Retina (tissue), 1 donor: ENCODE data around the gene STAT1.
"Not testable (repeated sequence)": the region's sequence is repeated elsewhere in the genome, so short reads cannot be mapped to it uniquely, and the experiment has no call there.

Source experiments
- DNase-seq: peaks from one replicate; pipeline ENCODE4 v3.0.0-alpha.2; 2016

STAT1 gene

GRCh38 chr2:191006297-191006696 lies 7.7 kb downstream of the STAT1 start:
- no peak for DNase-seq

GRCh38 chr2:191003405-191004309 lies 10.3 kb downstream of the STAT1 start:
- DNase-seq: no peak

GRCh38 chr2:191001624-191002023 lies 12.3 kb downstream of the STAT1 start:
- DNase-seq: no peak

GRCh38 chr2:191001032-191001431 lies 12.9 kb downstream of the STAT1 start:
- DNase-seq: no peak

DNA sequence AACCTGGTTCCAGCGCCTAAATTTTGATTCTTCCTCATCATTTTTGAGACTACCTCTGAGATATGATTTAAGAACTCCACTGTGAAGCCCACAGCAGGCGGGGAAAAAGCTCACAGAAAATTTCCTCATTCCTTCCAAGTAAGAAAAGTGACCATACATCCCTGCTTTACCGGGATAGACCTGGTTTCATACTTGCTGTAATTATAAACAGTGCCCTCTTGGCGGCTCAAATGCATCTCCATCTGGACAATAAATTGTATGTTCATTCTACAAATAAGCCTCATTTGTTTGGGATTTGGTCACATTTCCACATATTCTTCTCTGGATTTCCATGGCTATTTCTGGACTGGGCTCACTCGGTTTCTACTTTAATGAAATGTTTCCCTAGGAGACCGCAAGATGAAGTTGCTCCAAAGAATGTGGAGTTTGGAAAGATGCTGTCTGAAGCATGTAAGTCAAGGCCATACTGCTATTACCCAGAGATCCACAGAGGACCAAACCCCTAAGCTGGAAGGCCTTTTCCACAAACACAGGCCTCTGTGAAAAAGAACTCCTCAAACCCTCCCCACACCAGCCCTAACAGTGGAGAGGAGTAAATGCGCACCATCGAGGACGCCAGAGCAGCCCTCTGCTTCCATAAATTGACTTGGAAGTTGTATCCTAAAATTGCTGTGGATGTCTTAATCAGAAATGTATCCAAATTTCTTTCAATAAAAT lies 13.9 kb downstream of the STAT1 start:
- DNase-seq: no peak

GRCh38 chr2:190999058-190999457 lies 14.9 kb downstream of the STAT1 start:
- DNase-seq: no peak

GRCh38 chr2:190997526-190998113 lies 16.4 kb downstream of the STAT1 start:
- no peak for DNase-seq

- DNase-seq: no peak
These were observed 17.0 kb downstream of the STAT1 start for GRCh38 chr2:190996947-190997346.

DNA sequence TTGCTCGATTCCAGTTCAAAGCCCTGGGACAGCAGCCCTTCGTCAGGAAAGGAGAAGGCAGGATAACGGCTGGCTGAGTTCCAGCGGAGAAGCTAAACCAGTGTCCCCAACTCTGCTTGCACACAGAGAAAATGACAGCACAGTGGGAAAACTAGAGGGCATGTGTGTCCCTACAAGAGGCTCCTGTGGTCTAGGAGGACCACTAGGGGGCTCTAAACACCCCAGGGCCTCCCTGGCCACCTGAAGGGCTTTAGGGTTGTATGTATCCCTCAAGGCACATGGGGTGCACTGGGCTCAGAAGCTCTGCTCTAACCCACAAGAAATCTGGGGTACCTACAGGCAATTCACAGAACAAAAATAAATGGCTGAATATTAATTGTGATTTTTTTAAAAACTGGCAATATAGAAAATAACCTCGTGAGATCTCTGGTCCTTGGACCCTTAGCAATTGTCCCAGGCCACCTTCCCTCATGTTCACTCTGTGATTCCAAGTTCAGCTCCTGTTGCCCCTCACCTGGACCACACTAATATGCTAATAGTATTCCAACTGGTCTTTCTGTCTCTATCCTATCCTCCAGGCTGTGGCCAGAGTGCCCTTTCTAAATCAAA lies 17.5 kb downstream of the STAT1 start:
- no peak for DNase-seq

- DNase-seq: not testable (repeated sequence)
These were observed 18.7 kb downstream of the STAT1 start for GRCh38 chr2:190995315-190995714.

GRCh38 chr2:190994148-190994547 lies 19.8 kb downstream of the STAT1 start:
- no peak for DNase-seq

- DNase-seq: no peak
These were observed 20.7 kb downstream of the STAT1 start for GRCh38 chr2:190993292-190993643.

DNA sequence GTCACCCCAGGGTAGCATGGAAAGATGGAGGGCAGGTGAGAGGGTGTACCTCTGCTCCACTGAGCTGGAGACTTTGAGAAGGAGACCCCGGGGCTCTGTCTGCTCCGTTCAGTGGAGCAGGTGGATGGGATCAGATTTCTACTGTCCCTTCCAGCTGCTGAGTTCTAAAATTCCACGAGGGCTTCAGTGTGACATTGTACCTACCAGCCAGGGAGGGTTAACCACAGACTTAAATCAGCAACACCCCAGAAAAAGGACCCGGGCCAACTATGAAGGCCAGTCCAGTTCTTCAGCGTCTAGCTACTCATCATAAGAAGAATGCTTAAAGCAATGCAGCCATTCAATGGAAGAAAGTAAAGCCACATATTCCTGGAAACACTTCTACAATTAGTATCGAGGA lies 23.8 kb downstream of the STAT1 start:
- no peak for DNase-seq

GRCh38 chr2:190988910-190989309 lies 25.1 kb downstream of the STAT1 start:
- DNase-seq: no peak

DNA sequence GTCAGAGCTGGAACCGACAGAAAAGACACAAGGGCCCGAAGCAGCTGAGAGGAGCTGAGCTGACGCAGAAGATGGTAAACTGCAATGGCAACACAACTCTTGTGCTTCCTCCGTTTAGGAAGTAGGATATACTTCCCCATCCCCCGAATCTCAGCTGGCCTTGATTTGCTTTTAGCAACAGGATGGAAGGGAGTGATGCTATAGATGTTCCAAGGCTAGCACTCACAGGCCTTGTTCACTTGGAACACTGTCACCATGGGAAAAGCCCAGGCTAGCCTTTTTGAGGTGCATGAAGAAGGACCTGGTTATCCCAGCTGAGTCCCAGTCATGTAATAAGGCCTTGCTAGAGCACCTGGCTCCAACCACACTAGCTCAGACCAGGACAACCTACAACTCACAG lies 26.0 kb downstream of the STAT1 start:
- DNase-seq: no peak

DNA sequence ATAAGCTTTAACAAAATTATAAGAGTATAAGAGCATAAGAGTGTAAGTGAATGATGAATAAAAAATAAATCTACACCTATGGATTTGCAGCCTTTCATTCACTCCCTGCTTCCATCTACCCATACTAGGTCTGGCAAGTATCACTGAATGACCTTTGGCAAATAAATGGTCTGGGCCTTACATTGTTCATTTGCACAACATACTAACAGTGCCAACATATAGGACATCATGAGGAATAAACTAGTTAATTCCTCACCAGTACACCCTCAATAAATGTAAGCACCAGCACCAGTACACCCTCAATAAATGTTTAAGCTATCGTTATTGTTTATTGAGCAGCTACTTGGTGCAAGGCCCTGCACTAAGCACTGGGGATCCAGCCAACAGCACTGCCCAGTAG lies 26.9 kb downstream of the STAT1 start:
- DNase-seq: no peak

DNA sequence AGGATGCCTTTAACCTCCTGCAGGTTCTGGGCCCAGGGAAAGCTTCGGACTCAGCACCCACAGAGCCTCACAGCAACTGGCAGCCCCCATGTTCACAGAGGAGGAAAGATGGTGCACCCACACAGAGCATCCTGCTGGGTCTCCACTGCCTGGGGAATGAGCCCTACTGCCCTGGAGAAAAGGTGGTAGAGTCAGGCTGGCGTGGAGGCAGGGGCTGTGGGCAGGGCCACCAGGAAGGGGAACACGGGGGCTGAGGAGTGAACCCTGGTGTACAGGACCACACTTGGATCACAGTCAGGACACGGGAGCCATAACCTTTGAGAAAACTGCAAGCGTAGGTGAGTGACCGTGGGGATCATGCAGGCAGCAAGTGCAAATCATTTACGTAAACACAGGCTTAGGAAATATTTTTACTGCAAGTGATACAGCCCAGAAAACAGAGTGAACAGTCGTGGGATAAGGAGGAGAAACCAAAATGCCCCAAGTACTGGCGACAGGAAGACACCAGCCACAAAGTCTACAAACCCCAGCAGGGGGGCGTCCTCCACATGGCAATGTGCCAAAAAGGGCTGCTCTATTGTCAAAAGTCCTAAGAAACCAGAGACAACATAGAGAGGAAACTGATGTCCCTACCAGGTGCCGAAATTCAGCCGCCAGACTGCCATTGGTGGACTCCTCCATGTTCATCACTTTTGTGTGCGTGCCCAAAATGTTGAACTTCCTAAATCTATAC lies 27.6 kb downstream of the STAT1 start:
- DNase-seq: no peak

- DNase-seq: no peak
These were observed 29.4 kb downstream of the STAT1 start for GRCh38 chr2:190984595-190984994.

DNA sequence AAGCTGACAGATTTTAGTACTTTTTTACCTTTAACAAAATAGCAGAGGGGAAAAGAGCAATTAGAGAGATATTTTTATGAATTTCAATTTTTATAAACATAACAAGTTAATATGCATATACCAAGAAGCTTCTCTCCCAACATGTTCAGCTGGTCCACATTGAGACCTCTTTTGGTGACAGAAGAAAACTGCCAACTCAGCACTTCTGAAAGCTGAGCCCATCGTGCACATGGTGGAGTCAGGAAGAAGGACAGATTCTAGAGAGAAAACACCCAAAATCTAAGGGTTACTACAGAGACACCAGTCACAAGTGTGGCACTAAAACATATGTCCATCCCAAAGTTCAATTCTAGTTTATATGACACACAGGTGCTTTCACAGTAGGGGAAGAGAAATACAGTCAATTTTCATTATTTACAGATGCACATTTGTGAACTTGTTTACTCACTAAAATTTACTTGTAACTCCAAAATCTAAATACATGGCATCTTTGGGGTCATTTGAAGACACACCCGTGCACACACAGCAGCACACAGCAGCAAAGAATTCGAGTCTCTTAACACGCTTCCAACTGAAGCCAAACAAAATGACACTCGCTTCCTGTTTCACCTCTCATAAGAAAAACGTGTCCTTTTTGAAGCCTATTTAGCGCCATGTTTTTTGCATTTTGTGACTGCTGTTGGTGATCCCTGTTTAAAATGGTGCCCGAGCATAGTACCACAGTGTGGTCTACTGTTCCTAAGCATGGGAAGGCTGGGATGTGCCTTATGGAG lies 31.5 kb downstream of the STAT1 start:
- DNase-seq: no peak

DNA sequence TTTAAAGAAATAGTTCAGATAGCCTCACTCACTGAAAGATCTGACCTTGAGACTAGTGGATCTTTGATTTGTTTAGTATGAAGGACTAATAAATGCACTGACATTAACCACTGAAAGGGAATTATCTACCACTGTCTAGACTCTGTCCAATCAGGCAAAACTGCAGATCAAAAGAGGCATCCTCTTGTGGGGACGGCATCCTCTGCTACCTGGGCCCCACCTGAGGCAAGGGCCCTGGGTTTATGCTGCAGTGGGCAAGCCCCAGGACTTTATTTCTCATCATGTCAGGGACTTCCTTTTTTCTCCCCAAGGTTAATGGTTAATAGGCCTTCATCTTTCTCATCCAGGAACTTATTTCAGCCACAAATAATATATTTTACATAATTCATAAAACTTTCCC lies 32.2 kb downstream of the STAT1 start:
- no peak for DNase-seq

DNA sequence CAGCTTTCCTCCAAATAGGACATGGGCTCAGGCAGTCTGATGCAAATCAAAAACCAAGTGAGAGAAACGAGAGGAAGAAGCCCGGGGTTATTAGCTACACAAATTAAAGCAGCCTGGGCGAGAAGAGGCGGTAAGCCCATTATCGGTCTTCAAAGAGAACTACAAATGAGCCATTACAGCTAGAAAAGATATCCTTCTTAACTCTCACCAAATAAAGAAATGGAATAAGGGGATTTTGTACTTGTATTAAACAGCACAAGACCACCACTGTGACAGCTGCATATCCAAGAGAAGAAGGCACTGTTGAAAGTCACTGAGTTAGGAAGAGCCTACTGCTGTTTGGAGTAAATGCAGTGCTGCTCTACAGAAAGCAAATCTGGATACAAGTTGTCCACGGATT lies 32.6 kb downstream of the STAT1 start:
- no peak for DNase-seq

GRCh38 chr2:190980630-190981209 lies 33.3 kb downstream of the STAT1 start:
- no peak for DNase-seq
